GM21447 (cell line): Measurements from ENCODE around the gene SCAP.

Experiments
- ATAC-seq: cut with Tn5 transposase; IDR thresholded peaks from one replicate; pipeline ENCODE4 v1.9.1; 2021; ENCODE audit not compliant: unreplicated experiment

Gene SCAP

GRCh38 chr3:47366833-47367232 lies 108.9 kb downstream of the SCAP start:
- ATAC-seq, result no peak

- no peak for ATAC-seq
These were observed 110.3 kb downstream of the SCAP start for GRCh38 chr3:47365213-47366153.
